ENCODE measurements around the gene NID1. TPM values are rescaled to one million over a fixed set of nuclear protein-coding genes. Genes with fewer than 3 reads are reported as not detected.

The NID1 gene
- total RNA-seq, 4 donors from 2014 or later, result 70.7 to 252 (median 184) TPM

DNA sequence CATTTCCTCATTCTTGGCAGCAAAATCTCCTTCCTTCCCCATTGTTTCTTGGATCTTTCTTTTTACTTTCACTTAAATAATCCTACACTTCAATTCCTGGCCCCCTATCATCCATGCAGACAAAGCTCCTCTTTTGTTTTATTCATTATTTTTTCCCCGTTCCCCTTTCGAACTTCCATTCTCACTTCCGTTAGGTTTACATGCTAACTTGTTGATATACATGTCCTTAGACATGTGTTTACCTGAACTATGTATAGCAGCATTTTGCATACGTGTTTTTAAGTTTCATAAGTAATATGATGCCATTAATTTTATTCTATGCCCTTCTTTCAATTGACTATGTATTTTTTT is 131.1 kb downstream of the NID1 start:
- Histone ChIP-seq H3K27me3 (no peaks in the 10 kb centered on the region), H3K9me3 (no peaks in the 10 kb centered on the region), H3K27ac (no peak overlapping the region), H3K4me3 (no peak overlapping the region), H3K36me3 (no peaks in the 10 kb centered on the region), H3K4me1 (no peaks in the 10 kb centered on the region)
- intact Hi-C loops (cut with DNase I; ENCODE audit: low total_unique reads), result no loop called here
- DNase-seq, result no peak
- TF ChIP-seq, protein P1, sequence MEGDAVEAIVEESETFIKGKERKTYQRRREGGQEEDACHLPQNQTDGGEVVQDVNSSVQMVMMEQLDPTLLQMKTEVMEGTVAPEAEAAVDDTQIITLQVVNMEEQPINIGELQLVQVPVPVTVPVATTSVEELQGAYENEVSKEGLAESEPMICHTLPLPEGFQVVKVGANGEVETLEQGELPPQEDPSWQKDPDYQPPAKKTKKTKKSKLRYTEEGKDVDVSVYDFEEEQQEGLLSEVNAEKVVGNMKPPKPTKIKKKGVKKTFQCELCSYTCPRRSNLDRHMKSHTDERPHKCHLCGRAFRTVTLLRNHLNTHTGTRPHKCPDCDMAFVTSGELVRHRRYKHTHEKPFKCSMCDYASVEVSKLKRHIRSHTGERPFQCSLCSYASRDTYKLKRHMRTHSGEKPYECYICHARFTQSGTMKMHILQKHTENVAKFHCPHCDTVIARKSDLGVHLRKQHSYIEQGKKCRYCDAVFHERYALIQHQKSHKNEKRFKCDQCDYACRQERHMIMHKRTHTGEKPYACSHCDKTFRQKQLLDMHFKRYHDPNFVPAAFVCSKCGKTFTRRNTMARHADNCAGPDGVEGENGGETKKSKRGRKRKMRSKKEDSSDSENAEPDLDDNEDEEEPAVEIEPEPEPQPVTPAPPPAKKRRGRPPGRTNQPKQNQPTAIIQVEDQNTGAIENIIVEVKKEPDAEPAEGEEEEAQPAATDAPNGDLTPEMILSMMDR (IDR thresholded peaks at IDR 0.05), result no peak
- no peak for TF ChIP-seq POLR2A (IDR thresholded peaks at IDR 0.05)

DNA sequence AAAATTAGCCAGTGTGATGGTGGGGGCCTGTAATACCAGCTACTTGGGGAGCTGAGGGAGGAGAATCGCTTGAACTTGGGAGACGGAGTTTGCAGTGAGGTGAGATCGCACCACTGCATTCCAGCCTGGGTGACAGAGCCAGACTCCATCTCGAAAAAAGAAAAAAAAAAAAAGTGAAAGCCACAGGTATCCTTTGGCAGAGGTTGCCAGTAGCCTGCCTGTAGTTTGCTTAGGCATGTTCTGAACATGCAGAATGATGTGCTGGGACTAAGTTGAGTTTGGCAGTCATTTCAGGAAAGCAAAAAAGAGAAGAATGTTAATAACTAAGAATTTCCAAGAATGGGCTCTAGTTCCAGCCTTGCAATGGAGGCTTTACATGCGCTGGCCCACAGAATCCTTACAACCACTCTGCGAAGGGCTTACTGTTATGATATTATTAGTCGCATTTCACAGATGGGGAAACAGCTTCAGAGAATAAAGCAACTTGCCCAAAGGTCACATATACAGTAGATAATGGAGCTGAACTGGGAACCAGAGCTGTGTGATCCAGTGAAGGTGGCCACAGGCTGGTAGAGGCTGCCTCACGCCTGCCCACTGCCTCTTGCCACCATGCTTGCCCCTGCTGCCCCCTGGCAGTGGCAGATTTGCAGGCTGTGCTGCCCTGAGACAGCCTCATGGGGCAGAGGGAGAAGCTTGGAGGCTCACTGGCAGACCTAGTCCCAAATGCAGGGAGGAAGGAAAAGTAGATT is 131.7 kb downstream of the NID1 start:
- TF ChIP-seq, protein P1 (IDR thresholded peaks at IDR 0.05), result no peak
- TF ChIP-seq POLR2A (IDR thresholded peaks at IDR 0.05), result no peak
- Histone ChIP-seq H3K27ac (no peak overlapping the region), H3K36me3 (no peaks in the 10 kb centered on the region), H3K9me3 (no peaks in the 10 kb centered on the region), H3K4me1 (no peaks in the 10 kb centered on the region), H3K4me3 (no peak overlapping the region), H3K27me3 (no peaks in the 10 kb centered on the region)
- no peak for DNase-seq
- intact Hi-C loops (cut with DNase I; ENCODE audit: low total_unique reads), result no loop called here

DNA sequence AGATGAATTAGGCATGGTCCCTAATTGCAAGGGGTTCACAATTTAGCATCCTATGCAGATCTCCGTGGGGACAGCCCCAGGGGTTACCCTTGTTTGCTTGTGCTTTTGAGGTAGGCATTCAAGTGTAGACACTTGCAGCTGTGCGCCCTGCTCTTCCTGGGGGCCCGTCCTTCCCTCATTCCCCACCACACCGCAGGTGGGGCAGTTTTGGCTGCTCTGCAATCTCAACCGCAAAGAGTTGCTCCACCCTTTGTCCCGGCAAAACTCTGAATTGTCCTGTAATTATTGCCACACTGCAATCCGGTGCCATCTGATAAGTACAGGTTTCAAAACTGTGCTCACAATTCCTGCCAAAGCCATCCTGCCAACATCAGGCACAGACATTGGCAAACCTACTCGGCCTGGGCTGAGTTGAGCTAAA is 132.8 kb downstream of the NID1 start:
- intact Hi-C loops (cut with DNase I; ENCODE audit: low total_unique reads), result no loop called here
- H3K4me1 ChIP-seq, result no peaks in the 10 kb centered on the region
- no peak overlapping the region for H3K27ac ChIP-seq
- H3K36me3 ChIP-seq, result no peaks in the 10 kb centered on the region
- H3K27me3 ChIP-seq, result no peaks in the 10 kb centered on the region
- DNase-seq, result peak in 1 of 2 donors; percentile 6
- no peak for TF ChIP-seq POLR2A (IDR thresholded peaks at IDR 0.05)
- TF ChIP-seq, protein P1 (IDR thresholded peaks at IDR 0.05), result no peak
- H3K9me3 ChIP-seq, result no peaks in the 10 kb centered on the region
- no peak overlapping the region for H3K4me3 ChIP-seq

DNA sequence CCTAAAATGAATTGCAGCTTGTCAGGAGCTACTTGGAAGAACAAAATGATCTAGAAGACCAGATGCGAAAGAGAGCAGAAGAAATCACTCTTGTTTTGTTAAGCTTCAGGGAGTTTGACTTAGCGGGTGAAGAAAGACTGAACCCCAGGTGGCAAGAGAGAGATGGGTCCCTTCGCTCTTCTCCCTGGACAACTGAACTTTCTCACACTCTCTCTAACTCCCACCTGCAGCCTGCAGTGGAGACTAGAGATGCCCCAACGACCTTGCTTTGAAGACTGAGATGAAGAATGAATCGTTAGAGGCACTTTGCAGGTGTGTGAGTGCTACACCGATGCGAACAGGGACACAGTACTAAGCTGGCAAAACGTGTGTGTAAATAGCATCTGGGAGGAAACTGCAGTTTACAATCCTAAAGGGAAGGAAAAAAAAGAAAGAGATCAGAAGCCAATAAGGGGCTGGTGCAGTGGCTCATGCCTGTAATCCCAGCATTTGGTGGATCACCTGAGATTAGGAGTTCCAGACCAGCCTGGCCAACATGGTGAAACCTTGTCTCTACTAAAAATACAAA is 133.6 kb downstream of the NID1 start:
- TF ChIP-seq POLR2A (IDR thresholded peaks at IDR 0.05), result no peak
- TF ChIP-seq, protein P1 (IDR thresholded peaks at IDR 0.05), result no peak
- Histone ChIP-seq H3K27ac (no peak overlapping the region), H3K36me3 (no peaks in the 10 kb centered on the region), H3K4me3 (no peak overlapping the region), H3K4me1 (no peaks in the 10 kb centered on the region), H3K27me3 (no peaks in the 10 kb centered on the region), H3K9me3 (no peaks in the 10 kb centered on the region)
- intact Hi-C loops (cut with DNase I; ENCODE audit: low total_unique reads), result no loop called here
- DNase-seq, result no peak

DNA sequence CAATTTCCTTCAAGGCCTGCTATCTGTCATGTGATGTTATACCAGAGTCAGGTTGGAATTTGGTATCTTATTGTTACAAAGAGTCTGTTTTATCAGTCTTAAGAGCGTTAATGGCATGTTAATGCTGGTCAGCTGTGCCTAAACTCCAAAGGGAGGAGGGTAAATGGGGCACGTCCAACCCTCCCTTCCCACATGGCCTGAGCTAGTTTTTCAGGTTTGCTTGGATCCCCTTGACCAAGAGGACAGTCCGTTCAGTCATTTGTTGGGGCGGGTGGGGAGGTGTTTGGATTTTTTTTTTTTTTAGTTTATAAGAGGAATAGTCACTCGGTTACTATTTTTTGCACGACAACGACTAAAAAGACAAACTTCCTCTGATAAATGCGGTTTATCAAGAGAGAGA is 134.3 kb downstream of the NID1 start:
- Histone ChIP-seq H3K27me3 (no peaks in the 10 kb centered on the region), H3K9me3 (no peaks in the 10 kb centered on the region), H3K27ac (no peak overlapping the region), H3K4me3 (no peak overlapping the region), H3K36me3 (no peaks in the 10 kb centered on the region), H3K4me1 (no peaks in the 10 kb centered on the region)
- intact Hi-C loops (cut with DNase I; ENCODE audit: low total_unique reads), result no loop called here
- no peak for DNase-seq
- TF ChIP-seq, protein P1 (IDR thresholded peaks at IDR 0.05), result no peak
- TF ChIP-seq POLR2A (IDR thresholded peaks at IDR 0.05), result no peak
